GM18517 (cell line): ENCODE results near the gene GATA2.

ENCODE experiments used
- ATAC-seq: cut with Tn5 transposase; IDR thresholded peaks from one replicate; pipeline ENCODE4 v1.9.1; 2021; ENCODE audit warnings: mild to moderate bottlenecking, moderate library complexity; ENCODE audit not compliant: unreplicated experiment

The GATA2 gene

GRCh38 chr3:128492671-128493569 is at the start of gene GATA2:
Gene GATA2 (minus strand): TSS chr3:128493201. CDS start chr3:128487031, 6,170 bp downstream.
- ATAC-seq: no peak

GRCh38 chr3:128541246-128541645 is 48.2 kb upstream of the GATA2 start:
- ATAC-seq: no peak

- no peak for ATAC-seq
Measured at GRCh38 chr3:128539376-128539775, 46.4 kb upstream of the GATA2 start.

GRCh38 chr3:128537091-128537703 is 44.2 kb upstream of the GATA2 start:
- no peak for ATAC-seq

GRCh38 chr3:128532012-128532983 is 39.3 kb upstream of the GATA2 start:
- ATAC-seq: no peak

GRCh38 chr3:128524374-128525299 is 31.6 kb upstream of the GATA2 start:
- no peak for ATAC-seq

- ATAC-seq: no peak
Measured at GRCh38 chr3:128523591-128523990, 30.6 kb upstream of the GATA2 start.

- ATAC-seq: no peak
Measured at GRCh38 chr3:128521715-128522114, 28.7 kb upstream of the GATA2 start.

- ATAC-seq: no peak
Measured at GRCh38 chr3:128518587-128519490, 25.8 kb upstream of the GATA2 start.

GRCh38 chr3:128517648-128518047 is 24.6 kb upstream of the GATA2 start:
- no peak for ATAC-seq

- ATAC-seq: no peak
Measured at GRCh38 chr3:128515967-128516366, 23.0 kb upstream of the GATA2 start.

- ATAC-seq: no peak
Measured at GRCh38 chr3:128508852-128509251, 15.9 kb upstream of the GATA2 start.

GRCh38 chr3:128506754-128507153 is 13.8 kb upstream of the GATA2 start:
- no peak for ATAC-seq

GRCh38 chr3:128505771-128506170 is 12.8 kb upstream of the GATA2 start:
- ATAC-seq: no peak

- ATAC-seq: no peak
Measured at GRCh38 chr3:128504963-128505730, 12.1 kb upstream of the GATA2 start.

GRCh38 chr3:128504533-128504915 is 11.5 kb upstream of the GATA2 start:
- no peak for ATAC-seq

GRCh38 chr3:128503751-128504532 is 10.9 kb upstream of the GATA2 start:
- no peak for ATAC-seq
